GM12878 (cell line): Measurements from ENCODE around the gene ABCC3. TPM values are rescaled to one million over a fixed set of nuclear protein-coding genes. Genes with fewer than 3 reads are reported as not detected.

Experiments used
- ATAC-seq: fragments of 200-7000 bp; cut with Tn5 transposase; 3 replicates; pipeline ENCODE4 v1.9.1; 2020; ENCODE audit warnings: mild to moderate bottlenecking, moderate library complexity
- BruUV-seq: library from RNA; stranded (reverse); fragments of 400-500 nt; replicated peaks from 2 replicates; lab custom pipeline; 2021; lab: Mats Ljungman, UMichigan
- CTCF ChIA-PET: fragments of 300-600 bp; sonication (Branson Sonifier 250); formaldehyde crosslinking; extraction: SDS; loops from one replicate; lab custom pipeline; 2021; ENCODE audit warnings: inconsistent platforms; lab: Yijun Ruan, JAX
- POLR2A ChIA-PET: fragments of 350-600 bp; formaldehyde crosslinking; extraction: SDS; loops from one replicate; lab custom pipeline; 2021; ENCODE audit warnings: inconsistent platforms; lab: Charles Lee
- RAD21 ChIA-PET: fragments of 300-600 bp; sonication (Branson Sonifier 250); formaldehyde crosslinking; loops from one replicate; lab custom pipeline; 2023; ENCODE audit warnings: antibody characterized with exemption; ENCODE audit not compliant: unreplicated experiment; lab: Charles Lee
- SMC1A ChIA-PET: fragments of 300-600 bp; sonication (Branson Sonifier 250); formaldehyde crosslinking; loops from one replicate; lab custom pipeline; 2023; ENCODE audit not compliant: unreplicated experiment, uncharacterized antibody; lab: Charles Lee
- DNase-seq: peaks from one replicate; pipeline ENCODE4 v3.0.0-alpha.2; 2011; ENCODE audit warnings: low read depth, low spot score
- FAIRE-seq: peaks from 3 replicates; lab custom pipeline; 2011; peaks lifted over from hg19 to GRCh38; lab: Jason Lieb, UNC
- H2AFZ ChIP-seq: 2 replicates; pipeline ENCODE4 v1.6.0; 2011; ENCODE audit warnings: low read depth, low read length, control low read depth; ENCODE audit not compliant: control insufficient read depth
- H3K27ac ChIP-seq: 2 replicates; pipeline ENCODE4 v1.5.1; 2011; ENCODE audit warnings: control low read depth; ENCODE audit not compliant: control insufficient read depth, insufficient read depth
- H3K27me3 ChIP-seq, 2 experiments: replicated peaks in 1 of 2; 2 replicates each; pipeline versions ENCODE4 v1.6.0 to v1.6.1; 2011; ENCODE audit warnings: low read length in 1 of 2; ENCODE audit not compliant: control insufficient read depth in 2 of 2, insufficient read depth in 2 of 2
- H3K36me3 ChIP-seq, 2 experiments: 2 replicates each; pipeline ENCODE4 v1.5.1; 2011; ENCODE audit warnings: low read length in 1 of 2; ENCODE audit not compliant: control insufficient read depth in 2 of 2, insufficient read depth in 2 of 2
- H3K4me1 ChIP-seq: 2 replicates; pipeline ENCODE4 v1.6.1; 2011; ENCODE audit warnings: mild to moderate bottlenecking, low read length, moderate library complexity, mixed read lengths; ENCODE audit not compliant: control insufficient read depth, insufficient read depth
- H3K4me2 ChIP-seq: 2 replicates; pipeline ENCODE4 v1.6.0; 2011; ENCODE audit warnings: control low read depth; ENCODE audit not compliant: control insufficient read depth, insufficient read depth
- H3K4me3 ChIP-seq: fragments of 200-600 bp; sonication (generic); 2 replicates; pipeline ENCODE4 v1.5.1; 2016
- H3K79me2 ChIP-seq: 2 replicates; pipeline ENCODE4 v1.6.0; 2011; ENCODE audit warnings: low read length; ENCODE audit not compliant: control insufficient read depth, insufficient read depth
- H3K9ac ChIP-seq: 2 replicates; pipeline ENCODE4 v1.8.0; 2011; ENCODE audit warnings: low read length, control low read depth, mixed read lengths; ENCODE audit not compliant: control insufficient read depth, insufficient read depth
- H3K9me3 ChIP-seq: replicated peaks from 3 replicates; pipeline ENCODE4 v1.5.1; 2011; ENCODE audit warnings: mild to moderate bottlenecking, low read length; ENCODE audit not compliant: control insufficient read depth, insufficient read depth
- H4K20me1 ChIP-seq: 2 replicates; pipeline ENCODE4 v1.6.0; 2011; ENCODE audit not compliant: control insufficient read depth, insufficient read depth
- CBFB ChIP-seq: IDR thresholded peaks from 2 replicates; pipeline ENCODE4 v1.6.1; 2016; ENCODE audit warnings: antibody characterized with exemption, low read depth
- CTCF ChIP-seq, 3 experiments: IDR thresholded peaks in 2 of 3; conservative IDR thresholded peaks in 1 of 3; 2 replicates each; pipeline ENCODE4 v1.5.1; 2011; ENCODE audit warnings: low read depth in 3 of 3, low read length in 3 of 3, mild to moderate bottlenecking in 3 of 3, control low read depth in 2 of 3, moderate library complexity in 2 of 3, inconsistent platforms in 1 of 3, mixed read lengths in 1 of 3; ENCODE audit not compliant: control insufficient read depth in 2 of 3, insufficient read depth in 1 of 3; ENCODE audit errors: extremely low read depth in 1 of 3
- GABPA ChIP-seq: IDR thresholded peaks from 2 replicates; pipeline ENCODE4 v1.6.1; 2014; ENCODE audit warnings: antibody characterized with exemption, low read depth, mild to moderate bottlenecking, inconsistent platforms
- HDAC6 ChIP-seq: fragments of 200-600 bp; sonication (generic); IDR thresholded peaks from one replicate; pipeline ENCODE4 v1.8.0; 2017; ENCODE audit warnings: antibody characterized with exemption; ENCODE audit not compliant: unreplicated experiment
- IRF4 ChIP-seq: IDR thresholded peaks from 2 replicates; pipeline ENCODE4 v1.6.1; 2011; ENCODE audit warnings: low read depth, low read length
- RAD51 ChIP-seq: fragments of 450-650 bp; IDR thresholded peaks from 2 replicates; pipeline ENCODE4 v1.6.1; 2016; ENCODE audit warnings: moderate library complexity, mild to moderate bottlenecking, inconsistent platforms
- SUPT20H ChIP-seq: IDR thresholded peaks from 2 replicates; pipeline ENCODE4 v1.6.1; 2011; ENCODE audit warnings: low read depth, mild to moderate bottlenecking, low read length, moderate library complexity, borderline replicate concordance; ENCODE audit not compliant: control insufficient read depth
- TAF1 ChIP-seq: IDR thresholded peaks from 2 replicates; pipeline ENCODE4 v1.6.1; 2011; ENCODE audit warnings: mild to moderate bottlenecking, low read depth, low read length, borderline replicate concordance
- YBX1 ChIP-seq: fragments of 450-650 bp; IDR thresholded peaks from 2 replicates; pipeline ENCODE4 v1.6.1; 2016; ENCODE audit warnings: antibody characterized with exemption
- ZNF592 ChIP-seq: fragments of 450-650 bp; IDR thresholded peaks from 2 replicates; pipeline ENCODE4 v1.6.1; 2017; ENCODE audit warnings: mild to moderate bottlenecking, moderate library complexity
- WGBS: methylation state at CpG from one replicate; pipeline ENCODE4 v1.1.6; 2016; ENCODE audit warnings: low lambda C conversion rate; ENCODE audit not compliant: insufficient replicate concordance, insufficient coverage; ENCODE audit errors: missing lambda C conversion rate; 5-methylcytosine and 5-hydroxymethylcytosine counted together
- in situ Hi-C: fragments of 300-500 bp; cut with MboI; formaldehyde crosslinking; loops from 9 replicates; pipeline ENCODE4 v1.14.3; 2018; ENCODE audit warnings: mixed read lengths
- intact Hi-C: fragments of 100-400 bp; cut with micrococcal nuclease; formaldehyde crosslinking; loops from one replicate; pipeline ENCODE4 v1.14.2; 2022; ENCODE audit not compliant: unreplicated experiment
- polyA plus RNA-seq, 11 experiments: library from polyadenylated mRNA; depleted of rRNA in 4 of 11; unstranded in 6 of 11; stranded (reverse) in 5 of 11; fragments of >200 nt; fragmentation: Nextera tagmentation in 4 of 11; fragmentation: Illumina TruSeq in 1 of 11; extraction: Ambion mirVana in 4 of 11; extraction: Trizol in 1 of 11; gene quantifications; 1 replicate in 1 of 11; 2 replicates in 10 of 11; pipeline versions ENCODE4 v1.2.1 to v1.2.3, GENCODE V29; 2011 to 2016; ENCODE audit warnings: inconsistent platforms in 2 of 11, missing spikeins in 2 of 11, low read depth in 1 of 11
- total RNA-seq, 4 experiments: library from RNA; depleted of rRNA in 3 of 4; stranded (reverse); fragments of >200 nt in 3 of 4; fragmentation: Illumina TruSeq in 1 of 4; extraction: Trizol in 1 of 4; gene quantifications; 2 replicates each; pipeline versions ENCODE4 v1.2.1 to v1.2.3, GENCODE V29; 2013 to 2021

The ABCC3 gene
- total and polyA plus RNA-seq, 10 of the 15 experiments (the other 5 are each of a cell fraction or from before 2014, with no cell fraction given) = 0.21 to 2.3 (median 0.71) TPM; not detected in 6

- POLR2A ChIA-PET = no interaction called here
- FAIRE-seq (no peak), ATAC-seq (no peak), DNase-seq (no peak)
- H3K4me3 ChIP-seq = no peak overlapping the region
- 59% methylated on average over 27 of the region's 28 CpGs for WGBS
- no TSS peak for BruUV-seq
- H3K79me2 ChIP-seq = no peaks in the 10 kb centered on the region
- SMC1A ChIA-PET = interaction anchor here (0.6 kb wide), 1 partner anchor 370 kb away, joined by 3 read pairs; no protein-coding TSS in a partner anchor
- TF ChIP-seq YBX1 (no peak), IRF4 (no peak), TAF1 (no peak), ZNF592 (no peak), CBFB (no peak), RAD51 (no peak), SUPT20H (no peak), GABPA (no peak), HDAC6 (no peak), CTCF (IDR thresholded peaks at IDR 0.05 in 2 of 3, conservative IDR thresholded peaks at IDR 0.05 in 1 of 3; ENCODE audit: control insufficient read depth in 2 of 3, extremely low read depth in 1 of 3, insufficient read depth in 1 of 3, low read depth in 3 of 3, low read length in 3 of 3) (no peak)
- H3K9me3 ChIP-seq = no peaks in the 10 kb centered on the region
- H3K27ac ChIP-seq = no peak overlapping the region
- intact Hi-C loops = no loop called here
- no peak overlapping the region for H2AFZ ChIP-seq
- no peak overlapping the region for H3K9ac ChIP-seq
- H3K4me2 ChIP-seq = no peak overlapping the region
- H4K20me1 ChIP-seq = no peaks in the 10 kb centered on the region
- H3K4me1 ChIP-seq = no peaks in the 10 kb centered on the region
- CTCF ChIA-PET = interaction anchor here (0.9 to 2.5 kb wide), 2 partner anchors 10 to 11 kb away, joined by 3 to 7 read pairs; no protein-coding TSS in a partner anchor
- H3K27me3 ChIP-seq = no peaks in the 10 kb centered on the region; a peak in 1 of 4 replicates
- H3K36me3 ChIP-seq = no peaks in the 10 kb centered on the region
- in situ Hi-C loops = no loop called here
- RAD21 ChIA-PET = interaction anchor here (0.9 kb wide), 1 partner anchor 13 kb away, joined by 3 read pairs; no protein-coding TSS in a partner anchor
Measured at GRCh38 chr17:50683434-50684287, 49.0 kb downstream of the ABCC3 start.
